Measurements from ENCODE around the gene SLC26A1. TPM values are rescaled to one million over a fixed set of nuclear protein-coding genes. Genes with fewer than 3 reads are reported as not detected.
"Not testable (repeated sequence)": the region's sequence is repeated elsewhere in the genome, so short reads cannot be mapped to it uniquely, and the experiment has no call there.

Gene SLC26A1
- total RNA-seq, 1 donor from 2014 or later = under 0.01 TPM

GRCh38 chr4:947491-947971 lies 45.7 kb downstream of the SLC26A1 start:
- no peak for TF ChIP-seq CTCF (IDR thresholded peaks at IDR 0.05; ENCODE audit: insufficient read depth, low read length, severe bottlenecking)
- no peaks in the 10 kb centered on the region for H3K27me3 ChIP-seq (ENCODE audit: control insufficient read depth, insufficient read depth, low read length)
- no peak overlapping the region for H3K4me3 ChIP-seq (ENCODE audit: low read depth, low read length)
- DNase-seq (ENCODE audit: low read depth) (no peak), FAIRE-seq (no peak)
- H3K36me3 ChIP-seq (ENCODE audit: control insufficient read depth, insufficient read depth, low read length) = no peaks in the 10 kb centered on the region

GRCh38 chr4:946517-947471 lies 46.4 kb downstream of the SLC26A1 start:
- DNase-seq (ENCODE audit: low read depth) (no peak), FAIRE-seq (no peak)
- no peak for TF ChIP-seq CTCF (IDR thresholded peaks at IDR 0.05; ENCODE audit: insufficient read depth, low read length, severe bottlenecking)
- no peaks in the 10 kb centered on the region for H3K27me3 ChIP-seq (ENCODE audit: control insufficient read depth, insufficient read depth, low read length)
- H3K36me3 ChIP-seq (ENCODE audit: control insufficient read depth, insufficient read depth, low read length) = no peaks in the 10 kb centered on the region
- no peak overlapping the region for H3K4me3 ChIP-seq (ENCODE audit: low read depth, low read length)

- TF ChIP-seq CTCF (IDR thresholded peaks at IDR 0.05; ENCODE audit: insufficient read depth, low read length, severe bottlenecking) = no peak
- Histone ChIP-seq H3K4me3 (ENCODE audit: low read depth, low read length) (no peak overlapping the region), H3K36me3 (ENCODE audit: control insufficient read depth, insufficient read depth, low read length) (no peaks in the 10 kb centered on the region), H3K27me3 (ENCODE audit: control insufficient read depth, insufficient read depth, low read length) (no peaks in the 10 kb centered on the region)
- FAIRE-seq = no peak
- DNase-seq (ENCODE audit: low read depth) = no peak
Measured at GRCh38 chr4:946103-946450, 47.1 kb downstream of the SLC26A1 start.

DNA sequence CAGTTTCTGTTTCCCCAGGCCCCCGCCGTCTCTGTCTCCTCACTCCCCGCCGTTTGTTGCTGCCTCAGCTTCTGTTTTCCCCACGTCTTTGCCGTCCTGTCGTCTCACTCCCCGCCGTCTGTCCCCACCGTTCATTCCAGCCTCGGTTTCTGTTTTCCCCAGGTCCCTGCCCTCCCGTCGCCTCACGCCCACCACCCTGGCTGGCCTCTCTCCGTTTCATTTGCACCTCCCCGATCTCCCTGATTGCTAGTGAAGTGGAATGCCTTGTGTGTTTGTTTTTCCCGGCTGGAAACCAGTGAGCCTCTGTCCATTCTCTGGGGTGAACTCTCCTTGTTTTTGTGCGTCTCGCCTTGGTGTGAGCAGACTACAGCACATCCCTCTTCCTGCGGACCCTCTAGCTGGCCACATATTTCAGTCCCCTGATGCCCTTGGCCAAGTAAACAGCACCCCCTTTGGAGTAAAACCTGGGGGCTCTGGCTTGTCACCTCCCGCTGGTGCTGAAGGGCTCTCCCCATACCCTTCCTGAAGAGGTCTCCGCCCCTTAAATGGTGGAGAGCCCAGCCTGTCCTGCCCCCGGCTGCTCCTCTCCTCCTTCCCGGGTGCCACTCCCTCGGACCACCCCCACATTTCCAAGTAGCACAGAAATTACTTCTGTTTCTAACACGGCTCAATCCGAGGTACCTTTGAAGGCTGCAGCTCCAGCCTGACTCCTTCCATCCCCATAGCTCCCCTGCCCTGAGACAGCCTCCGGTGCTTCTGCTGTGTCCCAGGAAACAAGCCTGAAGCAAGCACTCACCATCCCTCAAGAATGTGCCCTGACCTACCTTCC lies 47.7 kb downstream of the SLC26A1 start:
- FAIRE-seq = no peak
- TF ChIP-seq CTCF (IDR thresholded peaks at IDR 0.05; ENCODE audit: insufficient read depth, low read length, severe bottlenecking) = no peak
- DNase-seq (ENCODE audit: low read depth) = no peak
- H3K4me3 ChIP-seq (ENCODE audit: low read depth, low read length) = no peak overlapping the region
- H3K27me3 ChIP-seq (ENCODE audit: control insufficient read depth, insufficient read depth, low read length) = no peaks in the 10 kb centered on the region
- H3K36me3 ChIP-seq (ENCODE audit: control insufficient read depth, insufficient read depth, low read length) = no peaks in the 10 kb centered on the region

GRCh38 chr4:939508-939907 lies 53.7 kb downstream of the SLC26A1 start:
- DNase-seq (ENCODE audit: low read depth); FAIRE-seq: not testable (repeated sequence)

More at GRCh38 chr4:939508-939907, 53.7 kb downstream of the SLC26A1 start:
- not testable (repeated sequence) for H3K36me3 ChIP-seq (ENCODE audit: control insufficient read depth, insufficient read depth, low read length); H3K27me3 ChIP-seq (ENCODE audit: control insufficient read depth, insufficient read depth, low read length); H3K4me3 ChIP-seq (ENCODE audit: low read depth, low read length)

Other genes starting within 250 kb of the SLC26A1 start
- not detected in 2 replicates for gene CPLX1, start 167.3 kb downstream of the SLC26A1 start, total RNA-seq
- gene GAK, start 61.1 kb downstream of the SLC26A1 start, total RNA-seq = 52.9 and 77.1 TPM in 2 replicates
- 3.4 and 10.9 TPM in 2 replicates for gene TMEM175, start 60.9 kb downstream of the SLC26A1 start, total RNA-seq
- gene DGKQ, start 19.8 kb downstream of the SLC26A1 start, total RNA-seq = 17.9 and 24.8 TPM in 2 replicates
- gene IDUA, start 6.4 kb downstream of the SLC26A1 start, total RNA-seq = 2.6 and 4.2 TPM in 2 replicates
- gene FGFRL1, start 18.2 kb upstream of the SLC26A1 start, total RNA-seq = 14.2 and 14.7 TPM in 2 replicates
- under 0.01 and 0.64 TPM in 2 replicates for gene RNF212, start 120.2 kb upstream of the SLC26A1 start, total RNA-seq
- 5.4 and 6.3 TPM in 2 replicates for gene SPON2, start 179.2 kb upstream of the SLC26A1 start, total RNA-seq